Measurements from ENCODE around the gene ADARB2.

DNA sequence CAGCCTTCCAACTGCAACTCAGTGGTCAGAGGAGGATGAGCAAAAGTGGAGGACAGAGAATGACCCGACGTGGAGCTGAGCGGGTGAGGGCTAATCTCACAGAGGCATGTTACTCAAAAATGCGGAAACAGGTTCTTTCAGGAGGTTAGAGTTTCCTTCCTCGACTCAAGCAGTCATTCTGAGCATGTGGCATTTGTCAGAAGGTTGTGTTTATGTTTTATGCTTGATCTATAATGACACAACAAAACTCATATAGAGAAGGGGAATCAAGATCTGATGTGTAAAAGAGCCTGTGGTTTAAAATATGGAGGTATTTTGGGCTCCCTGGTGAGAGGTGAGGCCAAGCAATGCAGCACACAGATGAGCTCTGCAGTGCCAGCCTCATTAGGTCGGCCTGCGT lies 311.4 kb downstream of the ADARB2 start:
- TF ChIP-seq, protein P1, sequence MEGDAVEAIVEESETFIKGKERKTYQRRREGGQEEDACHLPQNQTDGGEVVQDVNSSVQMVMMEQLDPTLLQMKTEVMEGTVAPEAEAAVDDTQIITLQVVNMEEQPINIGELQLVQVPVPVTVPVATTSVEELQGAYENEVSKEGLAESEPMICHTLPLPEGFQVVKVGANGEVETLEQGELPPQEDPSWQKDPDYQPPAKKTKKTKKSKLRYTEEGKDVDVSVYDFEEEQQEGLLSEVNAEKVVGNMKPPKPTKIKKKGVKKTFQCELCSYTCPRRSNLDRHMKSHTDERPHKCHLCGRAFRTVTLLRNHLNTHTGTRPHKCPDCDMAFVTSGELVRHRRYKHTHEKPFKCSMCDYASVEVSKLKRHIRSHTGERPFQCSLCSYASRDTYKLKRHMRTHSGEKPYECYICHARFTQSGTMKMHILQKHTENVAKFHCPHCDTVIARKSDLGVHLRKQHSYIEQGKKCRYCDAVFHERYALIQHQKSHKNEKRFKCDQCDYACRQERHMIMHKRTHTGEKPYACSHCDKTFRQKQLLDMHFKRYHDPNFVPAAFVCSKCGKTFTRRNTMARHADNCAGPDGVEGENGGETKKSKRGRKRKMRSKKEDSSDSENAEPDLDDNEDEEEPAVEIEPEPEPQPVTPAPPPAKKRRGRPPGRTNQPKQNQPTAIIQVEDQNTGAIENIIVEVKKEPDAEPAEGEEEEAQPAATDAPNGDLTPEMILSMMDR (IDR thresholded peaks at IDR 0.05) = no peak
- no peak for TF ChIP-seq EP300 (IDR thresholded peaks at IDR 0.05; ENCODE audit: low read depth)
